ENCODE measurements around the gene CBX4.

DNA sequence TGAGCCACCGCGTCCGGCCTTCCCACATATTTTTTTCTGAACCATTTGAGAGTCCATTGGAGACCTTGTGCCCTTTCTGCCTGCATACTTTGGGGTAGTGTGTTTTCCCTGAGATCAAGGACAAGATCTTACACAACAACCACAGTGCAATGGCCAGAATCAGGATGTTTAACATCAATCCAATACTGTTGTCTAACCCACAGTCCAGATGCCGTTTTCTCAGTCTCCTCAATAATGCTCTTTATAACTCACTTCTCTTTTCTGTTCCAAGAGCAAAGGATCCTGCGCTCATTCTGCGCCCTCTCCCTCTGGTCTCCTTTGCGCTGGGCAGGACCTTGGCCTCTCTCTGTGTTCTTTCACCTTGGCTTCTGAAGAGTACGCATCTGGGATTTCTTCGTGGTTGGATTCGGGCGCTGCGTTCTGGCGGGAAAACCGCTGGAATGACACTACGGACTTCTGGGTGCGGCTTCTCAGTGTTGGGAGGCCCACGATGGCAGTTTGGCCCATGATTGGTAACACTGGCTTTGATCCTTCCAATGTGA lies 16.6 kb downstream of the CBX4 start:
- TF ChIP-seq, protein P1, sequence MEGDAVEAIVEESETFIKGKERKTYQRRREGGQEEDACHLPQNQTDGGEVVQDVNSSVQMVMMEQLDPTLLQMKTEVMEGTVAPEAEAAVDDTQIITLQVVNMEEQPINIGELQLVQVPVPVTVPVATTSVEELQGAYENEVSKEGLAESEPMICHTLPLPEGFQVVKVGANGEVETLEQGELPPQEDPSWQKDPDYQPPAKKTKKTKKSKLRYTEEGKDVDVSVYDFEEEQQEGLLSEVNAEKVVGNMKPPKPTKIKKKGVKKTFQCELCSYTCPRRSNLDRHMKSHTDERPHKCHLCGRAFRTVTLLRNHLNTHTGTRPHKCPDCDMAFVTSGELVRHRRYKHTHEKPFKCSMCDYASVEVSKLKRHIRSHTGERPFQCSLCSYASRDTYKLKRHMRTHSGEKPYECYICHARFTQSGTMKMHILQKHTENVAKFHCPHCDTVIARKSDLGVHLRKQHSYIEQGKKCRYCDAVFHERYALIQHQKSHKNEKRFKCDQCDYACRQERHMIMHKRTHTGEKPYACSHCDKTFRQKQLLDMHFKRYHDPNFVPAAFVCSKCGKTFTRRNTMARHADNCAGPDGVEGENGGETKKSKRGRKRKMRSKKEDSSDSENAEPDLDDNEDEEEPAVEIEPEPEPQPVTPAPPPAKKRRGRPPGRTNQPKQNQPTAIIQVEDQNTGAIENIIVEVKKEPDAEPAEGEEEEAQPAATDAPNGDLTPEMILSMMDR (IDR thresholded peaks at IDR 0.05): no peak
- no peak for TF ChIP-seq POLR2A (IDR thresholded peaks at IDR 0.05)

Measured in thyroid gland (tissue), 4 donors.